MCF 10A (cell line): Measurements from ENCODE around the gene WNK1. TPM values are rescaled to one million over a fixed set of nuclear protein-coding genes. Genes with fewer than 3 reads are reported as not detected.

ENCODE experiments used
- BruUV-seq: library from RNA; stranded (reverse); fragments of 400-500 nt; replicated peaks from 2 replicates; lab custom pipeline; 2021; lab: Mats Ljungman, UMichigan
- CTCF ChIA-PET: fragments of 300-600 bp; sonication (Branson Sonifier 250); formaldehyde crosslinking; extraction: SDS; loops from one replicate; lab custom pipeline; 2021; ENCODE audit warnings: antibody characterized with exemption, inconsistent platforms; lab: Yijun Ruan, JAX
- POLR2A ChIA-PET: fragments of 300-600, 350-650 bp; sonication (Branson Sonifier 250); formaldehyde crosslinking; extraction: SDS; loops from one replicate; lab custom pipeline; 2020; ENCODE audit warnings: antibody characterized with exemption, inconsistent platforms; lab: Yijun Ruan, JAX
- DNase-seq: peaks from one replicate; pipeline ENCODE4 v3.0.0-alpha.2; 2018; ENCODE audit not compliant: unreplicated experiment
- H3K27ac Mint-ChIP-seq: one replicate; pipeline ENCODE4 v1.8.0; 2022; ENCODE audit warnings: mild to moderate bottlenecking, low read depth, mixed read lengths; ENCODE audit not compliant: unreplicated experiment
- H3K27me3 Mint-ChIP-seq: one replicate; pipeline ENCODE4 v1.8.0; 2022; ENCODE audit warnings: mixed read lengths; ENCODE audit not compliant: insufficient read depth, unreplicated experiment
- H3K36me3 Mint-ChIP-seq: one replicate; pipeline ENCODE4 v1.8.0; 2022; ENCODE audit warnings: mild to moderate bottlenecking, moderate library complexity, mixed read lengths; ENCODE audit not compliant: insufficient read depth, unreplicated experiment
- H3K4me1 Mint-ChIP-seq: one replicate; pipeline ENCODE4 v1.8.0; 2022; ENCODE audit warnings: mixed read lengths; ENCODE audit not compliant: insufficient read depth, unreplicated experiment
- H3K4me3 Mint-ChIP-seq: one replicate; pipeline ENCODE4 v1.8.0; 2022; ENCODE audit warnings: mild to moderate bottlenecking, moderate library complexity, mixed read lengths; ENCODE audit not compliant: unreplicated experiment
- H3K9me3 Mint-ChIP-seq: one replicate; pipeline ENCODE4 v1.8.0; 2022; ENCODE audit warnings: mixed read lengths; ENCODE audit not compliant: unreplicated experiment
- intact Hi-C: fragments of 100-400 bp; cut with micrococcal nuclease; formaldehyde crosslinking; loops from 2 replicates; pipeline ENCODE4 v1.14.1; 2022
- total RNA-seq: library from RNA; stranded (reverse); gene quantifications from 2 replicates; pipeline ENCODE4 v1.2.3, GENCODE V29; 2022
- TF ChIP-seq, protein P1 (sequence below): fragments of 200-600 bp; IDR thresholded peaks from one replicate; pipeline ENCODE4 v1.8.0; 2022; ENCODE audit warnings: antibody characterized with exemption, mild to moderate bottlenecking; ENCODE audit not compliant: unreplicated experiment

Gene WNK1
- total RNA-seq, 1 experiment from 2014 or later: 139 TPM

DNA sequence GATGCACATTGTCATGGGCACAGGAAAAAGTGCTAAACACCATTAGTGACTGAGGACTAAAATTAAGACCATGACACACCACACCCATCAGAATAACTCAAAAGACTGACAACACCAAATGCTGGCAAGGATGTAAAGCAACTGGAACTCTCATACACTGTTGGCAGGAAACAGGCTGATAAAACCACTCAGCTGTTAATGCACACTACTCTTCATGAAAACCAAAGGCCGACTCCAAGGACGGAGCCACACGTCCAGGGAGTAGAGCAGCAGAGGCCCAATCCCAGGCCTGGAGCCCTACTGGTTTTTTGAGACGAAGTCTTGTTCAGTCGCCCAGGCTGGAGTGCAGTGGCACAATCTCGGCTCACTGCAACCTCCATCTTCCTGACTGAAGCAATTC, 190.7 kb downstream of the WNK1 start:
- Mint-ChIP-seq H3K4me3 (no peak overlapping the region), H3K27me3 (no peaks in the 10 kb centered on the region), H3K9me3 (no peaks in the 10 kb centered on the region), H3K36me3 (peaks cover 54% of the 10 kb centered on the region), H3K4me1 (peaks cover 17% of the 10 kb centered on the region), H3K27ac (no peak overlapping the region)
- BruUV-seq: no TSS peak
- TF ChIP-seq, protein P1, sequence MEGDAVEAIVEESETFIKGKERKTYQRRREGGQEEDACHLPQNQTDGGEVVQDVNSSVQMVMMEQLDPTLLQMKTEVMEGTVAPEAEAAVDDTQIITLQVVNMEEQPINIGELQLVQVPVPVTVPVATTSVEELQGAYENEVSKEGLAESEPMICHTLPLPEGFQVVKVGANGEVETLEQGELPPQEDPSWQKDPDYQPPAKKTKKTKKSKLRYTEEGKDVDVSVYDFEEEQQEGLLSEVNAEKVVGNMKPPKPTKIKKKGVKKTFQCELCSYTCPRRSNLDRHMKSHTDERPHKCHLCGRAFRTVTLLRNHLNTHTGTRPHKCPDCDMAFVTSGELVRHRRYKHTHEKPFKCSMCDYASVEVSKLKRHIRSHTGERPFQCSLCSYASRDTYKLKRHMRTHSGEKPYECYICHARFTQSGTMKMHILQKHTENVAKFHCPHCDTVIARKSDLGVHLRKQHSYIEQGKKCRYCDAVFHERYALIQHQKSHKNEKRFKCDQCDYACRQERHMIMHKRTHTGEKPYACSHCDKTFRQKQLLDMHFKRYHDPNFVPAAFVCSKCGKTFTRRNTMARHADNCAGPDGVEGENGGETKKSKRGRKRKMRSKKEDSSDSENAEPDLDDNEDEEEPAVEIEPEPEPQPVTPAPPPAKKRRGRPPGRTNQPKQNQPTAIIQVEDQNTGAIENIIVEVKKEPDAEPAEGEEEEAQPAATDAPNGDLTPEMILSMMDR: no peak
- ChIA-PET CTCF (no interaction called here), POLR2A (interaction anchor here (1.2 kb wide), 1 partner anchor 373 kb away, joined by 3 read pairs; no protein-coding TSS in a partner anchor)
- DNase-seq: no peak
- intact Hi-C loops: no loop called here

DNA sequence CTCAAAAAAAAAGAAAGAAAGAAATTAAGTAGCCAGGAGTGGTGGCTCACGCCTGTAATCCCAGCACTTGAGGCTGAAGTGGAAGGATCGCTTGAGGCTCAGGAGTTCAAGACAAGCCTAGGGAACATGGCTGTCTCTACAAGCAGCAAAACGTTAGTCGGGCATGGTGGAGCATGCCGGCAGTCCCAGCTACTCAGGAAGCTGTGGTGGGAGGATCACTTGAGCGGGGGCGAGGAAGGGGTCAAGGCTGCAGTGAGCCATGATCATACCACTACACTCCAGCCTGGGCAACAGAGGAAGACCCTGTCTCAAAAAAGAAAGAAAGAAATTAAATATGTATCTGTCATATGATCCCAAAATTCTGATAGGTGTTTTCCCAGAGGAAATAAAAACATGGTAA, 191.8 kb downstream of the WNK1 start:
- H3K36me3 Mint-ChIP-seq: peaks cover 52% of the 10 kb centered on the region
- peaks cover 19% of the 10 kb centered on the region for H3K4me1 Mint-ChIP-seq

DNA sequence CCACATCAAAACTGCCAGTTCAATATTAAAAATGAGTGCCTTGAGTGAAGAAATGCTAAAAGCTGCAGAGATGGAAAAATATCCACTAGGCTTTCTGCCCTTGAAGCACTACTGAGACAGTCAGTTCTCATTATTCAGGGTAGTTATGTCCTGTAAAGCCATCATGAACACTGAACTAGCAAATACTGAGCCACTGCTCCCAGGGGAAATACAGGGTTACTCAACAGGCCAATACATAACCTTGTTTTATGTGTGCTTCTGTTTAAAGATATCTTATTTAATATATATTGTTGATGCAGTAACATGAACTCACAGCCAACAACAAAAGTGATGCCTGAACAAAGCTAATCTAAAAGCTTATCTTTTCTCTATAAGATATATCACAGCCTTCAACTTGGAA, 193.8 kb downstream of the WNK1 start:
- Mint-ChIP-seq H3K9me3 (no peaks in the 10 kb centered on the region), H3K36me3 (peaks cover 35% of the 10 kb centered on the region), H3K4me3 (no peak overlapping the region), H3K27me3 (no peaks in the 10 kb centered on the region), H3K27ac (peak overlapping the region; percentile 37), H3K4me1 (peaks cover 19% of the 10 kb centered on the region)
- intact Hi-C loops: loop anchor here (5.0 kb wide), 2 partner anchors 146 to 661 kb away; no protein-coding TSS in a partner anchor
- DNase-seq: no peak
- CTCF ChIA-PET: interaction anchor here (0.6 to 1.8 kb wide), 4 partner anchors 13 to 416 kb away, joined by 3 to 10 read pairs (median 4); no protein-coding TSS in a partner anchor
- POLR2A ChIA-PET: interaction anchor here (0.7 to 2.0 kb wide), 6 partner anchors 9 to 170 kb away, joined by 3 to 7 read pairs (median 3); partner anchors contain the start of gene ERC1
- TF ChIP-seq, protein P1: no peak
- TSS peak; percentile 6 for BruUV-seq

More for the DNA sequence above, 191.8 kb downstream of the WNK1 start:
- H3K27me3 Mint-ChIP-seq: no peaks in the 10 kb centered on the region
- BruUV-seq: no TSS peak
- no peak for DNase-seq
- H3K9me3 Mint-ChIP-seq: no peaks in the 10 kb centered on the region
- no peak overlapping the region for H3K4me3 Mint-ChIP-seq
- ChIA-PET POLR2A (no interaction called here), CTCF (interaction anchor here (0.6 to 0.8 kb wide), 3 partner anchors 10 to 193 kb away, joined by 3 to 5 read pairs (median 3); no protein-coding TSS in a partner anchor)
- intact Hi-C loops: no loop called here
- TF ChIP-seq, protein P1: no peak
- H3K27ac Mint-ChIP-seq: peak overlapping the region; percentile 76

DNA sequence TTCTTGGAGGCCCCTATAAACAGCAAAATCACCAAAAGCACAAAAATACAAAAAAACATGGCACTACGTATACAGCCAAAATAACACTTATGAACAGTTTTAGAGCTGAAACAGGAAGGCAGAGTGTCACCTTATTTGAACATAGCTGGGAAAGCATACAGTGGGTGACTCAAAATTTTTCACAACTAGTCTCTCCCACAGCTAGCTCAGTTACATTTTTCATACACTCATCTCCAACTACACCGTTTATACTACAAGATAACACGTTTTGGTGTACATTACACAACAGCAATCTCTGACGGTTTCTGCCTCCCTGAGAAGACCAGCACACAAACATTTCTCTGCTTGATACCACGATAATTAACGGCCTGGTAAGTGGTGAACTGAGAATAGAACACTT, 194.3 kb downstream of the WNK1 start:
- Mint-ChIP-seq H3K4me3 (no peak overlapping the region), H3K4me1 (peaks cover 19% of the 10 kb centered on the region), H3K36me3 (peaks cover 33% of the 10 kb centered on the region), H3K27ac (peak overlapping the region; percentile 37), H3K9me3 (no peaks in the 10 kb centered on the region), H3K27me3 (no peaks in the 10 kb centered on the region)
- intact Hi-C loops: loop anchor here (5.0 kb wide), 2 partner anchors 146 to 661 kb away; no protein-coding TSS in a partner anchor
- CTCF ChIA-PET: interaction anchor here (0.6 to 1.8 kb wide), 5 partner anchors 14 to 416 kb away, joined by 3 to 10 read pairs (median 4); no protein-coding TSS in a partner anchor
- POLR2A ChIA-PET: interaction anchor here (0.7 to 2.0 kb wide), 7 partner anchors 9 to 169 kb away, joined by 3 to 7 read pairs (median 3); partner anchors contain the start of gene ERC1
- no TSS peak for BruUV-seq
- TF ChIP-seq, protein P1: no peak
- DNase-seq: no peak
